ENCODE measurements around the gene TBCK.

- TF ChIP-seq CTCF (IDR thresholded peaks at IDR 0.05) (no peak), POLR2A (IDR thresholded peaks at IDR 0.05) (no peak)
These were observed 11.4 kb downstream of the TBCK start for GRCh38 chr4:106304632-106305031.
